ENCODE results near the gene SH3TC1. TPM values are rescaled to one million over a fixed set of nuclear protein-coding genes. Genes with fewer than 3 reads are reported as not detected.

Gene SH3TC1
- total RNA-seq (100 to 1,000 TPM in 1 of 5 donors, 10 to 100 TPM in 4; 24.6 to 103 (median 40.3) TPM), total RNA-seq (7.8 to 96.9 (median 36.7) reads per million in 29 experiments)
- 28.5 TPM for total RNA-seq (2013)

GRCh38 chr4:8198906-8199593, at the start of gene SH3TC1:
SH3TC1 (plus strand) TSS chr4:8199290; CDS start chr4:8205195, 5,905 bp downstream.
- 2% methylated on average over 25 of the region's 32 CpGs for WGBS (ENCODE audit: insufficient coverage)
- ATAC-seq (replicated peaks in 1 of 4) (peak; percentile 71 to 93 (median 88)), DNase-seq (peak in 34 of 35 experiments; percentile 17 to 72 (median 45))
- H3K27me3 ChIP-seq (replicated peaks in 1 of 2; ENCODE audit: control insufficient read depth in 2 of 2, extremely low read depth in 1 of 2, insufficient read depth in 2 of 2, low read length in 1 of 2): peaks cover 0 to 4% of the 10 kb centered on the region in 2 experiments
- Mint-ChIP-seq H3K27me3 (no peaks in the 10 kb centered on the region), H3K9me3 (no peaks in the 10 kb centered on the region), H3K4me1 (peaks cover 38 to 54% (median 46%) of the 10 kb centered on the region in 3 donors), H3K36me3 (no peaks in the 10 kb centered on the region), H3K27ac (peak within 1 kb of the TSS; percentile 91 to 94), H3K4me3 (peak within 1 kb of the TSS; percentile 85 to 95 (median 91))
- CTCF ChIA-PET: interaction anchor here (1.2 to 1.4 kb wide), 2 partner anchors 22 kb away, joined by 3 to 7 read pairs; no protein-coding TSS in a partner anchor
- POLR2A ChIA-PET: interaction anchor here (1.0 to 1.6 kb wide), 2 partner anchors 22 kb away, joined by 3 read pairs; no protein-coding TSS in a partner anchor
- H3K27ac ChIP-seq (ENCODE audit: low read length): peak within 1 kb of the TSS; percentile 79
- peak within 1 kb of the TSS; percentile 82 to 87 for H3K4me3 ChIP-seq (ENCODE audit: control insufficient read depth in 1 of 2, extremely low read depth in 1 of 2, low read length in 1 of 2)
- H3K36me3 ChIP-seq (ENCODE audit: control insufficient read depth in 2 of 2, extremely low read depth in 1 of 2, insufficient read depth in 1 of 2, low read length in 1 of 2): no peaks in the 10 kb centered on the region
- no peaks in the 10 kb centered on the region for H3K9me3 ChIP-seq
- peaks cover 20 to 52% of the 10 kb centered on the region in 2 experiments for H3K4me1 ChIP-seq (ENCODE audit: control insufficient read depth in 1 of 2, extremely low read depth in 1 of 2, insufficient read depth in 2 of 2, low read length in 2 of 2)

- Mint-ChIP-seq H3K27ac (no peak overlapping the region), H3K27me3 (peaks cover 3% of the 10 kb centered on the region in 2 donors), H3K4me3 (no peak overlapping the region), H3K9me3 (no peaks in the 10 kb centered on the region), H3K4me1 (no peaks in the 10 kb centered on the region), H3K36me3 (peaks cover 3% of the 10 kb centered on the region)
- ChIA-PET CTCF (no interaction called here), POLR2A (no interaction called here)
- no peak for ATAC-seq (replicated peaks in 1 of 4)
- Histone ChIP-seq H3K4me3 (ENCODE audit: control insufficient read depth in 1 of 2, extremely low read depth in 1 of 2, low read length in 1 of 2) (no peak overlapping the region), H3K27ac (ENCODE audit: low read length) (no peak overlapping the region), H3K36me3 (ENCODE audit: control insufficient read depth in 2 of 2, extremely low read depth in 1 of 2, insufficient read depth in 1 of 2, low read length in 1 of 2) (no peaks in the 10 kb centered on the region), H3K9me3 (no peaks in the 10 kb centered on the region), H3K4me1 (ENCODE audit: control insufficient read depth in 1 of 2, extremely low read depth in 1 of 2, insufficient read depth in 2 of 2, low read length in 2 of 2) (no peaks in the 10 kb centered on the region), H3K27me3 (replicated peaks in 1 of 2; ENCODE audit: control insufficient read depth in 2 of 2, extremely low read depth in 1 of 2, insufficient read depth in 2 of 2, low read length in 1 of 2) (peaks cover 2 to 10% of the 10 kb centered on the region in 2 experiments)
- DNase-seq: no peak
- 100% methylated on average over 3 of the region's 7 CpGs for WGBS (ENCODE audit: insufficient coverage)
These were observed 49.4 kb upstream of the SH3TC1 start for GRCh38 chr4:8149664-8150063.

GRCh38 chr4:8150152-8151090, 48.7 kb upstream of the SH3TC1 start:
- Histone ChIP-seq H3K27me3 (replicated peaks in 1 of 2; ENCODE audit: control insufficient read depth in 2 of 2, extremely low read depth in 1 of 2, insufficient read depth in 2 of 2, low read length in 1 of 2) (peaks cover 2 to 6% of the 10 kb centered on the region in 2 experiments), H3K4me1 (ENCODE audit: control insufficient read depth in 1 of 2, extremely low read depth in 1 of 2, insufficient read depth in 2 of 2, low read length in 2 of 2) (no peaks in the 10 kb centered on the region), H3K9me3 (no peaks in the 10 kb centered on the region), H3K36me3 (ENCODE audit: control insufficient read depth in 2 of 2, extremely low read depth in 1 of 2, insufficient read depth in 1 of 2, low read length in 1 of 2) (no peaks in the 10 kb centered on the region), H3K4me3 (ENCODE audit: control insufficient read depth in 1 of 2, extremely low read depth in 1 of 2, low read length in 1 of 2) (no peak overlapping the region), H3K27ac (ENCODE audit: low read length) (no peak overlapping the region)
- Mint-ChIP-seq H3K9me3 (no peaks in the 10 kb centered on the region), H3K4me3 (no peak overlapping the region), H3K36me3 (peaks cover 3% of the 10 kb centered on the region), H3K27me3 (peaks cover 3% of the 10 kb centered on the region in 2 donors), H3K4me1 (no peaks in the 10 kb centered on the region), H3K27ac (no peak overlapping the region)
- ATAC-seq (replicated peaks in 1 of 4): no peak
- ChIA-PET POLR2A (no interaction called here), CTCF (no interaction called here)
- WGBS (ENCODE audit: insufficient coverage): 84% methylated on average over 20 of the region's 29 CpGs
- no peak for DNase-seq

- Mint-ChIP-seq H3K36me3 (peaks cover 3% of the 10 kb centered on the region), H3K27ac (no peak overlapping the region), H3K27me3 (peaks cover 0 to 3% of the 10 kb centered on the region in 2 donors), H3K4me1 (no peaks in the 10 kb centered on the region), H3K4me3 (no peak overlapping the region), H3K9me3 (no peaks in the 10 kb centered on the region)
- DNase-seq: no peak
- POLR2A ChIA-PET: no interaction called here
- 84% methylated on average over 15 of the region's 15 CpGs for WGBS (ENCODE audit: insufficient coverage)
- Histone ChIP-seq H3K9me3 (no peaks in the 10 kb centered on the region), H3K27me3 (replicated peaks in 1 of 2; ENCODE audit: control insufficient read depth in 2 of 2, extremely low read depth in 1 of 2, insufficient read depth in 2 of 2, low read length in 1 of 2) (peaks cover 2 to 3% of the 10 kb centered on the region in 2 experiments), H3K36me3 (ENCODE audit: control insufficient read depth in 2 of 2, extremely low read depth in 1 of 2, insufficient read depth in 1 of 2, low read length in 1 of 2) (no peaks in the 10 kb centered on the region), H3K4me3 (ENCODE audit: control insufficient read depth in 1 of 2, extremely low read depth in 1 of 2, low read length in 1 of 2) (no peak overlapping the region), H3K4me1 (ENCODE audit: control insufficient read depth in 1 of 2, extremely low read depth in 1 of 2, insufficient read depth in 2 of 2, low read length in 2 of 2) (no peaks in the 10 kb centered on the region), H3K27ac (ENCODE audit: low read length) (no peak overlapping the region)
- ATAC-seq (replicated peaks in 1 of 4): no peak
- CTCF ChIA-PET: no interaction called here
These were observed 47.9 kb upstream of the SH3TC1 start for GRCh38 chr4:8151165-8151650.

GRCh38 chr4:8152090-8152864, 46.8 kb upstream of the SH3TC1 start:
- Histone ChIP-seq H3K4me3 (ENCODE audit: control insufficient read depth in 1 of 2, extremely low read depth in 1 of 2, low read length in 1 of 2) (no peak overlapping the region), H3K4me1 (ENCODE audit: control insufficient read depth in 1 of 2, extremely low read depth in 1 of 2, insufficient read depth in 2 of 2, low read length in 2 of 2) (peaks cover 0 to 1% of the 10 kb centered on the region in 2 experiments), H3K27me3 (replicated peaks in 1 of 2; ENCODE audit: control insufficient read depth in 2 of 2, extremely low read depth in 1 of 2, insufficient read depth in 2 of 2, low read length in 1 of 2) (peaks cover 0 to 14% of the 10 kb centered on the region in 2 experiments), H3K27ac (ENCODE audit: low read length) (no peak overlapping the region), H3K9me3 (no peaks in the 10 kb centered on the region), H3K36me3 (ENCODE audit: control insufficient read depth in 2 of 2, extremely low read depth in 1 of 2, insufficient read depth in 1 of 2, low read length in 1 of 2) (no peaks in the 10 kb centered on the region)
- H3K36me3 Mint-ChIP-seq: peaks cover 3% of the 10 kb centered on the region
- peaks cover 0 to under 1% (median 0%) of the 10 kb centered on the region in 3 donors for H3K4me1 Mint-ChIP-seq
- no peak overlapping the region for H3K4me3 Mint-ChIP-seq
- H3K27me3 Mint-ChIP-seq: peaks cover 2% of the 10 kb centered on the region in 2 donors
- ChIA-PET POLR2A (interaction anchor here in 1 of 2 donors (0.5 kb wide), 1 partner anchor 10 kb away, joined by 5 read pairs; no protein-coding TSS in a partner anchor), CTCF (no interaction called here)
- DNase-seq (no peak), ATAC-seq (replicated peaks in 1 of 4) (no peak)
- H3K9me3 Mint-ChIP-seq: no peaks in the 10 kb centered on the region
- 89% methylated on average over 37 of the region's 39 CpGs for WGBS (ENCODE audit: insufficient coverage)
- H3K27ac Mint-ChIP-seq: no peak overlapping the region

Data from T-cell (primary cell).